PFSK-1 (cell line): ENCODE measurements around the gene RBM6.

Experiments
- FOXP2 ChIP-seq: optimal IDR thresholded peaks from 2 replicates; pipeline ENCODE3; 2011; ENCODE audit warnings: borderline replicate concordance, control low read depth, inconsistent platforms; ENCODE audit not compliant: insufficient read depth; ENCODE audit errors: extremely low read length, extremely low read depth
- POLR2AphosphoS5 ChIP-seq: IDR thresholded peaks from 2 replicates; pipeline ENCODE4 v1.6.1; 2012; ENCODE audit warnings: low read depth, mild to moderate bottlenecking, control low read depth, low read length, moderate library complexity
- REST ChIP-seq, 2 experiments: IDR thresholded peaks; 2 replicates each; pipeline versions ENCODE4 v1.6.1 to v1.8.0; 2011 to 2012; ENCODE audit warnings: low read depth in 2 of 2, low read length in 2 of 2, control low read depth in 1 of 2, inconsistent platforms in 1 of 2, mild to moderate bottlenecking in 1 of 2, moderate library complexity in 1 of 2; ENCODE audit not compliant: insufficient read depth in 1 of 2
- SIN3A ChIP-seq: IDR thresholded peaks from 2 replicates; pipeline ENCODE4 v1.6.1; 2012; ENCODE audit warnings: mild to moderate bottlenecking, low read length, moderate library complexity, borderline replicate concordance; ENCODE audit not compliant: insufficient read depth
- TAF1 ChIP-seq: IDR thresholded peaks from 2 replicates; pipeline ENCODE4 v1.6.1; 2012; ENCODE audit warnings: low read length, control low read depth, borderline replicate concordance; ENCODE audit not compliant: insufficient read depth

GRCh38 chr3:50010959-50011358 lies 71.0 kb downstream of the RBM6 start:
- TF ChIP-seq SIN3A: no peak
- TF ChIP-seq POLR2AphosphoS5: no peak
- TF ChIP-seq TAF1: no peak
- no peak for TF ChIP-seq REST (IDR thresholded peaks at IDR 0.05; ENCODE audit: insufficient read depth in 1 of 2, low read depth in 2 of 2, low read length in 2 of 2)
- TF ChIP-seq FOXP2: no peak
